GM23338 (cell line): ENCODE results near the gene UBL7. TPM values are rescaled to one million over a fixed set of nuclear protein-coding genes. Genes with fewer than 3 reads are reported as not detected.

ENCODE experiments used
- ATAC-seq: fragments of 200-7000 bp; cut with Tn5 transposase; 3 replicates; pipeline ENCODE4 v1.9.1; 2020
- DNase-seq: peaks from one replicate; pipeline ENCODE4 v3.0.0-alpha.2; 2015; ENCODE audit warnings: low spot score
- H2AFZ ChIP-seq: fragments of 200-600 bp; sonication (generic); 2 replicates; pipeline ENCODE4 v1.8.0; 2016; ENCODE audit warnings: antibody characterized with exemption, mild to moderate bottlenecking, moderate library complexity
- H3F3A ChIP-seq: fragments of 200-600 bp; sonication (generic); replicated peaks from 2 replicates; pipeline ENCODE4 v1.8.0; 2017; ENCODE audit warnings: antibody characterized with exemption, mixed run types, low read depth
- H3K27ac ChIP-seq: fragments of 200-600 bp; sonication (generic); 2 replicates; pipeline ENCODE4 v1.6.1; 2016; ENCODE audit warnings: low read depth
- H3K27me3 ChIP-seq: fragments of 200-600 bp; sonication (generic); 2 replicates; pipeline ENCODE4 v1.8.0; 2016; ENCODE audit warnings: mild to moderate bottlenecking, mixed run types, moderate library complexity; ENCODE audit not compliant: insufficient read depth
- H3K36me3 ChIP-seq: fragments of 200-600 bp; sonication (generic); 2 replicates; pipeline ENCODE4 v1.8.0; 2016; ENCODE audit warnings: mild to moderate bottlenecking; ENCODE audit not compliant: insufficient read depth
- H3K4me1 ChIP-seq: fragments of 200-600 bp; sonication (generic); 2 replicates; pipeline ENCODE4 v1.8.0; 2016; ENCODE audit warnings: mild to moderate bottlenecking, moderate library complexity; ENCODE audit not compliant: insufficient read depth
- H3K4me2 ChIP-seq: fragments of 200-600 bp; sonication (generic); 2 replicates; pipeline ENCODE4 v1.7.1; 2017; ENCODE audit warnings: mixed run types
- H3K4me3 ChIP-seq: fragments of 200-600 bp; sonication (generic); 2 replicates; pipeline ENCODE4 v1.6.1; 2016; ENCODE audit warnings: mixed run types
- H3K79me2 ChIP-seq: fragments of 200-600 bp; sonication (generic); replicated peaks from 2 replicates; pipeline ENCODE4 v1.8.0; 2017; ENCODE audit warnings: mild to moderate bottlenecking; ENCODE audit not compliant: insufficient read depth
- H3K9me2 ChIP-seq: fragments of 200-600 bp; sonication (generic); 2 replicates; pipeline ENCODE4 v1.8.0; 2017; ENCODE audit not compliant: insufficient read depth
- H4K20me1 ChIP-seq: fragments of 200-600 bp; sonication (generic); replicated peaks from 2 replicates; pipeline ENCODE4 v1.8.0; 2017; ENCODE audit warnings: mild to moderate bottlenecking; ENCODE audit not compliant: insufficient read depth
- H3K27ac Mint-ChIP-seq: 2 replicates; pipeline ENCODE4 v1.8.0; 2020; ENCODE audit warnings: inconsistent platforms, mild to moderate bottlenecking, moderate library complexity, mixed read lengths
- H3K27me3 Mint-ChIP-seq: 3 replicates; pipeline ENCODE4 v1.8.0; 2022; ENCODE audit warnings: low read depth, mild to moderate bottlenecking, moderate library complexity, mixed read lengths, inconsistent platforms; ENCODE audit not compliant: insufficient read depth, poor library complexity
- H3K36me3 Mint-ChIP-seq: 3 replicates; pipeline ENCODE4 v1.8.0; 2021; ENCODE audit warnings: low read depth, mild to moderate bottlenecking, inconsistent platforms, moderate library complexity, mixed read lengths
- H3K4me1 Mint-ChIP-seq: 3 replicates; pipeline ENCODE4 v1.8.0; 2020; ENCODE audit warnings: mild to moderate bottlenecking, inconsistent platforms, mixed read lengths
- H3K4me3 Mint-ChIP-seq: 3 replicates; pipeline ENCODE4 v1.8.0; 2021; ENCODE audit warnings: moderate library complexity, mild to moderate bottlenecking, inconsistent platforms, mixed read lengths
- H3K9me3 Mint-ChIP-seq: 3 replicates; pipeline ENCODE4 v1.8.0; 2020; ENCODE audit warnings: moderate library complexity, mild to moderate bottlenecking, inconsistent platforms, mixed read lengths
- CTCF ChIP-seq, 2 experiments: fragments of 200-600 bp in 1 of 2; sonication (generic) in 1 of 2; conservative IDR thresholded peaks; 2 replicates each; pipeline versions ENCODE4 v1.5.1 to v1.6.1; 2016 to 2017; ENCODE audit warnings: antibody characterized with exemption in 2 of 2, low read depth in 2 of 2, mild to moderate bottlenecking in 2 of 2, moderate library complexity in 1 of 2
- ETS1 ChIP-seq: IDR thresholded peaks from 2 replicates; pipeline ENCODE4 v1.6.1; 2016; ENCODE audit warnings: antibody characterized with exemption
- EZH2 ChIP-seq: fragments of 200-600 bp; sonication (generic); IDR thresholded peaks from one replicate; pipeline ENCODE4 v1.8.0; 2017; ENCODE audit warnings: antibody characterized with exemption, mild to moderate bottlenecking, low read depth; ENCODE audit not compliant: unreplicated experiment
- EZH2phosphoT487 ChIP-seq: fragments of 200-600 bp; sonication (generic); IDR thresholded peaks from one replicate; pipeline ENCODE4 v1.8.1; 2018; ENCODE audit warnings: antibody characterized with exemption; ENCODE audit not compliant: unreplicated experiment
- JUNB ChIP-seq: IDR thresholded peaks from one replicate; pipeline ENCODE4 v1.6.1; 2016; ENCODE audit warnings: antibody characterized with exemption; ENCODE audit not compliant: unreplicated experiment
- NANOG ChIP-seq: IDR thresholded peaks from 2 replicates; pipeline ENCODE4 v1.6.1; 2016; ENCODE audit warnings: antibody characterized with exemption, borderline replicate concordance
- REST ChIP-seq: IDR thresholded peaks from one replicate; pipeline ENCODE4 v1.6.1; 2018; ENCODE audit warnings: antibody characterized with exemption; ENCODE audit not compliant: unreplicated experiment
- ZNF331 ChIP-seq: fragments of 250-450 bp; sonication (Bioruptor Pico); IDR thresholded peaks from 2 replicates; pipeline ENCODE4 v1.5.0; 2020; ENCODE audit warnings: low read depth, mild to moderate bottlenecking, moderate library complexity
- polyA plus RNA-seq: library from polyadenylated mRNA; unstranded; fragments of >200 nt; fragmentation: Nextera tagmentation; extraction: Ambion mirVana; gene quantifications from 2 replicates; pipeline ENCODE4 v1.2.1, GENCODE V29; 2016
- total RNA-seq: library from RNA; depleted of rRNA; stranded (reverse); fragments of >200 nt; shearing (Covaris generic); gene quantifications from 2 replicates; pipeline ENCODE4 v1.2.3, GENCODE V29; 2014

UBL7 gene
- total and polyA plus RNA-seq, 2 experiments from 2014 or later = 73.7 to 99.2 TPM

- no peak for TF ChIP-seq NANOG
- TF ChIP-seq JUNB = no peak
- TF ChIP-seq EZH2 = no peak
- TF ChIP-seq REST = no peak
Observed at GRCh38 chr15:74497584-74497983, 36.6 kb upstream of the UBL7 start (continued).

GRCh38 chr15:74496648-74497047 lies 35.7 kb upstream of the UBL7 start:
- Mint-ChIP-seq H3K36me3 (no peaks in the 10 kb centered on the region), H3K9me3 (peaks cover 2% of the 10 kb centered on the region; the same call in 1 of the 3 replicates), H3K4me1 (no peaks in the 10 kb centered on the region), H3K4me3 (no peak overlapping the region), H3K27ac (no peak overlapping the region), H3K27me3 (peaks cover 2% of the 10 kb centered on the region)
- H3K27me3 ChIP-seq = no peaks in the 10 kb centered on the region
- no peak overlapping the region for H3K4me3 ChIP-seq
- no peaks in the 10 kb centered on the region for H3K4me1 ChIP-seq
- no peak overlapping the region for H3K4me2 ChIP-seq
- DNase-seq (no peak), ATAC-seq (no peak)
- no peaks in the 10 kb centered on the region for H3F3A ChIP-seq
- no peaks in the 10 kb centered on the region for H3K79me2 ChIP-seq
- H4K20me1 ChIP-seq = no peaks in the 10 kb centered on the region
- no peaks in the 10 kb centered on the region for H3K36me3 ChIP-seq
- H2AFZ ChIP-seq = no peak overlapping the region
- no peak overlapping the region for H3K27ac ChIP-seq
- H3K9me2 ChIP-seq = no peaks in the 10 kb centered on the region
- TF ChIP-seq EZH2phosphoT487 (no peak), ZNF331 (no peak), CTCF (conservative IDR thresholded peaks at IDR 0.05; ENCODE audit: low read depth in 2 of 2) (no peak), ETS1 (no peak), EZH2 (no peak)
